Measurements from ENCODE around the gene ADCY4. TPM values are rescaled to one million over a fixed set of nuclear protein-coding genes. Genes with fewer than 3 reads are reported as not detected.
A peak's percentile ranks its signal among the peaks of the same experiment; 100 is the strongest.

The ADCY4 gene
- 74.6 TPM for total RNA-seq (ENCODE audit: unreplicated experiment)
- long read RNA-seq, partial matches to known transcripts = 9 of 18 reads
- long read RNA-seq, other reads (novel, unspliced or antisense) = 3 of 18 reads

DNA sequence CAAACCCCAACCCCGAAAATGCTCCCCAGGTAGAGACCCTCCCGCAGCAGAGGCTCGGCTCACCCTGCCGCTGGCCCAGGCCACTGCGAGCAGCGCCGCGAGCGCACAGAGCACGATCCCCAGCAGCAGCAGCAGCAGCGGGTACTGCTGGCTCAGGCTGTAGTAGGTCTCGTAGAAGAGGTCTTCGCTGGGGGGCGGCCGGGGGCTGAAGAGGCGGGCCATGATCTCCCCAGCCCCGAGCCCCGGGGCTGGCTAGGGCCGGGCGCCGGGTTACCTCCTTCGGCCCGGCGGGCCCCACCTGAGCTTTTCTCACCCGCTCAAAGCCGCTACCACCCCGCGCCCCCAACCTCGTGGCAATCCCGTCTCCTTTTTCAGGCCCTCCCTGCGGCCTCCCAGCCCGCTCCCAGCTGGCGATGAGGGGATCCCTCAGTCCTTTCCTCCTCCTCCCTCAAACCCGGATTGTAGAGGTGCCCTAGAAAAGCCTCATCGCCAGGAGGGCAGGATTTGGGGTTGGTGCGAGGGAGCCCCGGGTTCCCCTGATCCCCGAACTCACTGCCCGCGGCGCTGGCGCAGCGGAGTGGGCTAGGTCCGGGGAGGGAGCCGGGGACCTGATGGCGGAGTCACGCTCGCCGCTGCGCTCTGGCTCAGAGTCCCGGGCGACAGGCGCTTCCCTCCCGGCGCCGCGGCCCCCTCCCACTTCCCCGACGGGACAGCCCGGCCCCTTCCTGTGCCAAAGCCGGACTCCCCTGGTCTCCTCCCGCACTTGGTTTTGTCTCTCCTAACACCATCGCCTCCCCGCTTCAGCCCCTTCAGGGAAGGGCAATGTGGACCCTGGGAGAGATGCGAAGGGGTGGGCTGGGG lies at the start of gene ADCY4:
Gene ADCY4 (minus strand): TSS at position 641 of the 861 bp plus-strand sequence. CDS start 419 bp downstream, at position 222.
- TF ChIP-seq, protein P1, sequence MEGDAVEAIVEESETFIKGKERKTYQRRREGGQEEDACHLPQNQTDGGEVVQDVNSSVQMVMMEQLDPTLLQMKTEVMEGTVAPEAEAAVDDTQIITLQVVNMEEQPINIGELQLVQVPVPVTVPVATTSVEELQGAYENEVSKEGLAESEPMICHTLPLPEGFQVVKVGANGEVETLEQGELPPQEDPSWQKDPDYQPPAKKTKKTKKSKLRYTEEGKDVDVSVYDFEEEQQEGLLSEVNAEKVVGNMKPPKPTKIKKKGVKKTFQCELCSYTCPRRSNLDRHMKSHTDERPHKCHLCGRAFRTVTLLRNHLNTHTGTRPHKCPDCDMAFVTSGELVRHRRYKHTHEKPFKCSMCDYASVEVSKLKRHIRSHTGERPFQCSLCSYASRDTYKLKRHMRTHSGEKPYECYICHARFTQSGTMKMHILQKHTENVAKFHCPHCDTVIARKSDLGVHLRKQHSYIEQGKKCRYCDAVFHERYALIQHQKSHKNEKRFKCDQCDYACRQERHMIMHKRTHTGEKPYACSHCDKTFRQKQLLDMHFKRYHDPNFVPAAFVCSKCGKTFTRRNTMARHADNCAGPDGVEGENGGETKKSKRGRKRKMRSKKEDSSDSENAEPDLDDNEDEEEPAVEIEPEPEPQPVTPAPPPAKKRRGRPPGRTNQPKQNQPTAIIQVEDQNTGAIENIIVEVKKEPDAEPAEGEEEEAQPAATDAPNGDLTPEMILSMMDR (IDR thresholded peaks at IDR 0.05; ENCODE audit: unreplicated experiment) = no peak
- H3K27me3 Mint-ChIP-seq (ENCODE audit: unreplicated experiment) = peaks cover 40% of the 10 kb centered on the region

GRCh38 chr14:24384169-24384568 lies 49.3 kb upstream of the ADCY4 start:
- no peak for DNase-seq (ENCODE audit: low spot score)
- H3K36me3 Mint-ChIP-seq (ENCODE audit: low read depth, unreplicated experiment) = no peaks in the 10 kb centered on the region
- peaks cover 9% of the 10 kb centered on the region for H3K4me1 Mint-ChIP-seq (ENCODE audit: unreplicated experiment)
- H3K4me3 Mint-ChIP-seq (ENCODE audit: unreplicated experiment) = no peak overlapping the region
- H3K27me3 Mint-ChIP-seq (ENCODE audit: unreplicated experiment) = peaks cover 3% of the 10 kb centered on the region
- H3K9me3 Mint-ChIP-seq (ENCODE audit: unreplicated experiment) = no peaks in the 10 kb centered on the region
- H3K27ac Mint-ChIP-seq (ENCODE audit: unreplicated experiment) = no peak overlapping the region
- TF ChIP-seq, protein P1 (IDR thresholded peaks at IDR 0.05; ENCODE audit: unreplicated experiment) = no peak

More for the DNA sequence above, at the start of gene ADCY4:
- H3K27ac Mint-ChIP-seq (ENCODE audit: unreplicated experiment) = peak within 1 kb of the TSS; percentile 89
- H3K4me1 Mint-ChIP-seq (ENCODE audit: unreplicated experiment) = peaks cover 43% of the 10 kb centered on the region
- H3K4me3 Mint-ChIP-seq (ENCODE audit: unreplicated experiment) = peak within 1 kb of the TSS; percentile 98
- H3K36me3 Mint-ChIP-seq (ENCODE audit: low read depth, unreplicated experiment) = peaks cover 20% of the 10 kb centered on the region
- peak; percentile 51 for DNase-seq (ENCODE audit: low spot score)
- no peaks in the 10 kb centered on the region for H3K9me3 Mint-ChIP-seq (ENCODE audit: unreplicated experiment)

GRCh38 chr14:24382064-24382371 lies 47.1 kb upstream of the ADCY4 start:
- H3K27me3 Mint-ChIP-seq (ENCODE audit: unreplicated experiment) = peaks cover 6% of the 10 kb centered on the region
- peaks cover 2% of the 10 kb centered on the region for H3K36me3 Mint-ChIP-seq (ENCODE audit: low read depth, unreplicated experiment)
- no peak overlapping the region for H3K27ac Mint-ChIP-seq (ENCODE audit: unreplicated experiment)
- no peak for DNase-seq (ENCODE audit: low spot score)
- no peaks in the 10 kb centered on the region for H3K9me3 Mint-ChIP-seq (ENCODE audit: unreplicated experiment)
- no peak overlapping the region for H3K4me3 Mint-ChIP-seq (ENCODE audit: unreplicated experiment)
- peaks cover 2% of the 10 kb centered on the region for H3K4me1 Mint-ChIP-seq (ENCODE audit: unreplicated experiment)
- TF ChIP-seq, protein P1 (IDR thresholded peaks at IDR 0.05; ENCODE audit: unreplicated experiment) = no peak

DNA sequence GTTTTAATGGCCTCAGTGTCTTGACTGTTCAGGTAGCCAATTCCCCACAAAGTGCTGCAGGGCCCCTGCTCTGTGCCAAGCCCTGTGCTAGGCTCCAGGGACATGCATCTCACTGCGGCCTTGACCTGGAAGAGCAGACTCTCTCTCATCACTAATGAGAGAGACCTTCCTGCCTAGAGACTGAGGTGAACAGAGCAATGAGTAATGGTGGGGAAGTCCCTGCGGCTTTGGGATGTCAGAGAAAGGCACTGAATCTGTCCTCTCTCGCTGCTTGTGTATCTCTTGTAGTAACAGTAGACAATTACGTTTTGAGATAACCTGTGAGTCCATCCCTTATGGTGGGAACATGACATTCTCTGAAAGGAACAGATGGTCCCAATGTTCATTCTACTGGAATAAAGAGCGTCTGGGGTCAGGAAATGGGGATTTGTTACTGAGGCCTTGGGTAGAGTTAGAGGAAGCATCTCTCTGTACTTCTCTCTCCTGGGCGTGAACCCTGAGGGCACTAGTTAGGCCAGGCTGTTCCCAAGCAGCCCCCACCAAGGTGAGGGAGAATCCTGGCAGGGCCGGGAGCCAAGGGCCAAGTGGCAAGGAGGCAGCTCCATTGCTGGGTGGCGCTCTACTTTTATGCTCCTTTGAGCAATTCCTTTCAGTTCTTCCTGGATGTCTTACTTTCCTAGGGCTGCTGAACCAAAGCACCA lies 46.6 kb upstream of the ADCY4 start:
- Mint-ChIP-seq H3K4me3 (ENCODE audit: unreplicated experiment) (no peak overlapping the region), H3K36me3 (ENCODE audit: low read depth, unreplicated experiment) (peaks cover 4% of the 10 kb centered on the region), H3K4me1 (ENCODE audit: unreplicated experiment) (peaks cover 6% of the 10 kb centered on the region), H3K27ac (ENCODE audit: unreplicated experiment) (no peak overlapping the region), H3K27me3 (ENCODE audit: unreplicated experiment) (peaks cover 3% of the 10 kb centered on the region), H3K9me3 (ENCODE audit: unreplicated experiment) (no peaks in the 10 kb centered on the region)
- no peak for DNase-seq (ENCODE audit: low spot score)
- TF ChIP-seq, protein P1 (IDR thresholded peaks at IDR 0.05; ENCODE audit: unreplicated experiment) = no peak

Data from endothelial cell (in vitro differentiated cells).